ENCODE data around the gene GALNT7.
A peak's percentile ranks its signal among the peaks of the same experiment; 100 is the strongest.

The GALNT7 gene

DNA sequence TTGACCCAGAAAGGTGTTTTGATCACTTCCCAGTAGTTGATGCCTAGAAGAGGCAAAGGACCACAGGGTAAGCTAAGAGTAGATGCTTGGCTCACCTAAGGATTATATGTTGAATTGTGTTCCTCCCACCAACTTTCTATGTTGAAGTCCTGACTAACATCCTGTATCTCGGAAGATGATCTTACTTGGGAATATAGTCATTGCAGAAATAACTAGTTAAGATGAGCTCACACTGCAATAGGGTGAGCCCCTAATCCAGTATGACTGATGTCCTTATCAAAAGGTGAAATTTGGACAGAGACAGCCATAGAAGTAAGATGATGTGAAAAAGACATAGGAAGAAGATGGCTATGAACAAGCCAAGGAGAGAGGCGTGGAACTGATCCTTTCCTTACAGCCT, 168.9 kb downstream of the GALNT7 start:
- no peak for TF ChIP-seq CTCF (conservative IDR thresholded peaks at IDR 0.05)
- H3K27ac ChIP-seq: no peak overlapping the region

DNA sequence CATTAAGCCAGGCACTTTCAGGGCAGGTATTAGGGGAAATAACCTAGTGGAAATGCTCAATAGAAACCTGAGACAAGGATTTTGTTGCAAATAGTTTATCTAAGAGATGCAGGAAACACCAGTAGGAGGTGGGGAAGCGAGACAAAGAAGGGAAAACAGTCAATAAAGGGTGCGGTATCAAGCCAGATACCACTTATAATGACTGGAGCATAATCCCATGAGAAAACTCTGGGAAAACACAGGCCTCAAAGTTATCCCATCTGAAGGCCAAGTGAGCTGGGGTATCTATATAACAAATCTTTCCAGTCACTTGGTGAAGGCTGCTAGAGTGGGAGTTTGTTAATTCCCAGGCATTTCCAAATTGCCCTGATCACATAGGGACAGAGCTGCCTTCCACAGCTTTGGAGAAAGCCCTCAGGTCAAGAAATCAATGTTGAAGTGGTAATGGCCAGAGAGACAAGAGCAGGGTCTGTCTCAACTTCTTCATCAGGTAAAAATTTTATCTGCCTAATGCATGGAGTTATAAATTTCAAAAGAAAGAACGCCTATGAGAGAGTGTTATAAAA, 175.3 kb downstream of the GALNT7 start:
- no peak for TF ChIP-seq CTCF (conservative IDR thresholded peaks at IDR 0.05)
- H3K27ac ChIP-seq: no peak overlapping the region

GRCh38 chr4:173345648-173346047, 177.0 kb downstream of the GALNT7 start:
- H3K27ac ChIP-seq: no peak overlapping the region
- no peak for TF ChIP-seq CTCF (conservative IDR thresholded peaks at IDR 0.05)

DNA sequence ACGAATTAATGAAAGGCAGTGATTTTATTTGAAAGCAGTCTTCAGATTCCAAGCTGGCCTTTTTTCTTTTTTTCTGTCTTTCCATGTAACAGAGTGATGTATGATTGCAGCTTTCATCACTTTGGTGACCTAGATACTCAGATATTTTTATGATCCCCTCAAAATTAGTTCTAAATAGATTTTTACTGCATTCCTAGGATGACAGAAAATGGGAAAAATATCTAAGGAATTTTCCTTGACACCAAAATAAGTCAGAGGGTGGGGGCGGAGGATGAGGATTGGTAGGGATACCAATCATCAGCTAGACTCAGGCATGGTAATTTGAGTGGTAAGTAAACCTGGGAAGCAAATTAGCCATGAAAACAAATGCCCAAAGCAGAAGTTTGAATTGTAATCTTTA, 177.5 kb downstream of the GALNT7 start:
- H3K27ac ChIP-seq: no peak overlapping the region
- TF ChIP-seq CTCF (conservative IDR thresholded peaks at IDR 0.05): no peak

GRCh38 chr4:173347467-173347866, 178.9 kb downstream of the GALNT7 start:
- no peak for TF ChIP-seq CTCF (conservative IDR thresholded peaks at IDR 0.05)
- H3K27ac ChIP-seq: no peak overlapping the region

DNA sequence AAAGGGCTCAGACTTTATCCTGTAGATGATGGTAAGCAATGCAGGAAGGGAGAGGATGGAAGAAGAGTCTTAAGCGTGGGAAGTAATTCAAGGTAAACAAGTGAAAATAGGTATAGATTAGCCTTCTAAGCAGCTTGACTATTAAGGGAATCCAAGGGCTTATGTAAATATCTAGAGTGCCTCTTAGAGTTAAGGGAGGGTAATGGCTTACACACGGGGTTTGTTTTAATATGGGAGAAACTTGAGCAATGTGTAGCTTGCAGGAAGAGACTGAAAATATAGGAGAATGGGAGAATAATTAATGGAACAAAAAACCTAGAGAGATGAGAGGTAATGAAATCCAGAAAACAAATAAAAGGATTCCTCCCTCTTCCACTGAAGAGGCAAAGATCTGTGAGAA, 189.3 kb downstream of the GALNT7 start:
- TF ChIP-seq CTCF (conservative IDR thresholded peaks at IDR 0.05): no peak
- no peak overlapping the region for H3K27ac ChIP-seq

GRCh38 chr4:173360587-173361221, 192.1 kb downstream of the GALNT7 start:
- TF ChIP-seq CTCF (conservative IDR thresholded peaks at IDR 0.05): peak; percentile 71
- H3K27ac ChIP-seq: no peak overlapping the region
